HepG2 (cell line): ENCODE measurements around the gene PISD. TPM values are rescaled to one million over a fixed set of nuclear protein-coding genes. Genes with fewer than 3 reads are reported as not detected.

Source experiments
- ARID5B ChIP-seq: IDR thresholded peaks from 2 replicates; pipeline ENCODE4 v1.4.0; 2020; ENCODE audit warnings: mild to moderate bottlenecking, missing genetic modification reagents
- HNF4A ChIP-seq: sonication (generic); formaldehyde crosslinking; IDR thresholded peaks from 2 replicates; pipeline ENCODE4 v1.4.0; 2020; ENCODE audit warnings: missing genetic modification reagents
- IKZF4 ChIP-seq: sonication (generic); formaldehyde crosslinking; IDR thresholded peaks from 2 replicates; pipeline ENCODE4 v1.5.1; 2020; ENCODE audit warnings: borderline replicate concordance, mild to moderate bottlenecking, low read depth, missing genetic modification reagents; ENCODE audit errors: not compliant biosample characterization
- KLF13 ChIP-seq: sonication (generic); formaldehyde crosslinking; IDR thresholded peaks from 2 replicates; pipeline ENCODE4 v1.4.0; 2020; ENCODE audit warnings: mild to moderate bottlenecking, missing genetic modification reagents
- MTA1 ChIP-seq: sonication (generic); formaldehyde crosslinking; IDR thresholded peaks from 2 replicates; pipeline ENCODE4 v1.4.0; 2020; ENCODE audit warnings: missing genetic modification reagents, mild to moderate bottlenecking, borderline replicate concordance
- NBN ChIP-seq: fragments of 450-650 bp; conservative IDR thresholded peaks from 2 replicates; pipeline ENCODE4 v1.6.1; 2017
- PAXIP1 ChIP-seq: sonication (generic); formaldehyde crosslinking; conservative IDR thresholded peaks from 2 replicates; pipeline ENCODE4 v1.4.0; 2020; ENCODE audit warnings: mild to moderate bottlenecking, missing genetic modification reagents, moderate library complexity
- POLR2AphosphoS5 ChIP-seq: IDR thresholded peaks from 2 replicates; pipeline ENCODE4 v1.6.1; 2012; ENCODE audit warnings: low read depth, low read length
- RBAK ChIP-seq: sonication (generic); formaldehyde crosslinking; IDR thresholded peaks from 2 replicates; pipeline ENCODE4 v1.5.1; 2020; ENCODE audit warnings: mild to moderate bottlenecking, missing genetic modification reagents
- SKI ChIP-seq: fragments of 450-650 bp; IDR thresholded peaks from one replicate; pipeline ENCODE4 v1.6.1; 2018; ENCODE audit warnings: mild to moderate bottlenecking; ENCODE audit not compliant: partially characterized antibody
- SMAD1 ChIP-seq: sonication (generic); formaldehyde crosslinking; IDR thresholded peaks from 2 replicates; pipeline ENCODE4 v1.4.0; 2020; ENCODE audit warnings: missing genetic modification reagents, low read depth, mild to moderate bottlenecking, borderline replicate concordance
- SMARCE1 ChIP-seq: fragments of 450-650 bp; IDR thresholded peaks from 2 replicates; pipeline ENCODE4 v1.6.1; 2017; ENCODE audit warnings: borderline replicate concordance
- SMYD3 ChIP-seq: sonication (generic); formaldehyde crosslinking; IDR thresholded peaks from 2 replicates; pipeline ENCODE4 v1.8.1; 2023; ENCODE audit warnings: mild to moderate bottlenecking, missing genetic modification reagents
- TBP ChIP-seq: sonication (generic); formaldehyde crosslinking; IDR thresholded peaks from 2 replicates; pipeline ENCODE4 v1.5.0; 2020; ENCODE audit warnings: missing genetic modification reagents
- TEAD3 ChIP-seq: optimal IDR thresholded peaks from 2 replicates; pipeline ENCODE3; 2016; ENCODE audit warnings: borderline replicate concordance
- TOPORS ChIP-seq: sonication (generic); formaldehyde crosslinking; IDR thresholded peaks from 2 replicates; pipeline ENCODE4 v1.8.0; 2023; ENCODE audit warnings: mild to moderate bottlenecking, missing genetic modification reagents
- ZBTB20 ChIP-seq: sonication (generic); formaldehyde crosslinking; IDR thresholded peaks from 2 replicates; pipeline ENCODE4 v1.8.1; 2023; ENCODE audit warnings: missing genetic modification reagents, low read depth, mild to moderate bottlenecking, borderline replicate concordance
- ZFP1 ChIP-seq: IDR thresholded peaks from 2 replicates; pipeline ENCODE4 v1.6.1; 2016
- ZFP62 ChIP-seq: sonication (generic); formaldehyde crosslinking; IDR thresholded peaks from 2 replicates; pipeline ENCODE4 v1.4.0; 2020; ENCODE audit warnings: missing genetic modification reagents
- ZKSCAN1 ChIP-seq: fragments of 150-350 bp; IDR thresholded peaks from 2 replicates; pipeline ENCODE4 v1.6.1; 2014; ENCODE audit warnings: low read length
- ZKSCAN8 ChIP-seq: IDR thresholded peaks from 2 replicates; pipeline ENCODE4 v1.6.1; 2016; ENCODE audit warnings: borderline replicate concordance, missing genetic modification reagents, missing compliant biosample characterization
- ZNF331 ChIP-seq: sonication (generic); formaldehyde crosslinking; IDR thresholded peaks from 2 replicates; pipeline ENCODE4 v1.4.0; 2020; ENCODE audit warnings: missing genetic modification reagents
- ZNF501 ChIP-seq: sonication (generic); formaldehyde crosslinking; IDR thresholded peaks from 2 replicates; pipeline ENCODE4 v1.5.1; 2020; ENCODE audit warnings: mild to moderate bottlenecking, moderate library complexity, missing genetic modification reagents
- ZNF607 ChIP-seq: sonication (generic); formaldehyde crosslinking; IDR thresholded peaks from 2 replicates; pipeline ENCODE4 v1.5.1; 2020; ENCODE audit warnings: missing genetic modification reagents, mild to moderate bottlenecking, borderline replicate concordance
- ZNF816 ChIP-seq: sonication (generic); formaldehyde crosslinking; IDR thresholded peaks from 2 replicates; pipeline ENCODE4 v1.8.0; 2022; ENCODE audit warnings: missing genetic modification reagents, mild to moderate bottlenecking, borderline replicate concordance
- ZSCAN30 ChIP-seq: sonication (generic); formaldehyde crosslinking; IDR thresholded peaks from 2 replicates; pipeline ENCODE4 v1.5.0; 2020; ENCODE audit warnings: mild to moderate bottlenecking, missing genetic modification reagents
- polyA plus RNA-seq, 8 experiments: library from polyadenylated mRNA; depleted of rRNA in 3 of 8; stranded (reverse) in 7 of 8; unstranded in 1 of 8; fragments of >200 nt; fragmentation: Illumina TruSeq in 4 of 8; extraction: Trizol in 4 of 8; gene quantifications; 2 replicates each; pipeline versions ENCODE4 v1.2.1 to v1.2.3, GENCODE V29; 2011 to 2016; ENCODE audit warnings: low read depth in 4 of 8, missing spikeins in 1 of 8, mixed read lengths in 1 of 8; ENCODE audit not compliant: insufficient read depth in 1 of 8
- total RNA-seq, 5 experiments: library from RNA; depleted of rRNA; stranded (reverse); fragments of >200 nt; fragmentation: Illumina TruSeq; extraction: Trizol; gene quantifications; 2 replicates each; pipeline ENCODE4 v1.2.3, GENCODE V29; 2016; ENCODE audit warnings: low read depth in 1 of 5

Gene PISD
- total and polyA plus RNA-seq, 2 of the 13 experiments (the other 11 are each of a cell fraction or from before 2014, with no cell fraction given) = 30.1 to 47.7 TPM

GRCh38 chr22:31616315-31616980 lies 45.6 kb downstream of the PISD start (continued):
- TF ChIP-seq PAXIP1 (CRISPR knock-in tag) = 0 out of 2 replicates have a peak, but pooled peaks have one; percentile 39
- TF ChIP-seq MTA1 (CRISPR knock-in tag) = no peak
- 0 out of 2 replicates have a peak, but pooled peaks have one; percentile 39 for TF ChIP-seq POLR2AphosphoS5
- TF ChIP-seq TOPORS = no peak
- TF ChIP-seq ZBTB20 (CRISPR knock-in tag) = no peak
- no peak for TF ChIP-seq SMAD1 (CRISPR knock-in tag)
- no peak for TF ChIP-seq ZNF331 (CRISPR knock-in tag)
- TF ChIP-seq ZKSCAN1 = no peak
- 0 out of 2 replicates have a peak, but pooled peaks have one; percentile 21 for TF ChIP-seq ZNF607 (CRISPR knock-in tag)
- no peak for TF ChIP-seq NBN
- TF ChIP-seq KLF13 (CRISPR knock-in tag) = no peak
- TF ChIP-seq SKI = no peak
- no peak for TF ChIP-seq ZSCAN30 (CRISPR knock-in tag)
- peak; percentile 26; the same call in 1 of the 2 replicates for TF ChIP-seq ARID5B
- no peak for TF ChIP-seq ZKSCAN8 (CRISPR knock-in tag)
- no peak for TF ChIP-seq ZNF816 (CRISPR knock-in tag)
- 0 out of 2 replicates have a peak, but pooled peaks have one; percentile 42 for TF ChIP-seq ZNF501 (CRISPR knock-in tag)
- no peak for TF ChIP-seq SMARCE1
- TF ChIP-seq IKZF4 (CRISPR knock-in tag) = no peak
- TF ChIP-seq SMYD3 (CRISPR knock-in tag) = no peak
- TF ChIP-seq ZFP62 (CRISPR knock-in tag) = no peak
- no peak for TF ChIP-seq TEAD3 (CRISPR knock-in tag)
- no peak for TF ChIP-seq TBP
- peak; percentile 70 for TF ChIP-seq HNF4A (CRISPR knock-in tag)
- TF ChIP-seq RBAK = no peak
- no peak for TF ChIP-seq ZFP1
